GM12891 (cell line): ENCODE measurements around the gene SORT1.

ENCODE experiments used
- DNase-seq: peaks from one replicate; pipeline ENCODE4 v3.0.0; 2011; ENCODE audit warnings: low spot score; ENCODE audit not compliant: insufficient read length
- FAIRE-seq: peaks from 2 replicates; lab custom pipeline; 2011; peaks lifted over from hg19 to GRCh38; lab: Jason Lieb, UNC
- PAX5 ChIP-seq: IDR thresholded peaks from 2 replicates; pipeline ENCODE4 v1.6.1; 2011; ENCODE audit warnings: low read length, moderate library complexity, mild to moderate bottlenecking; ENCODE audit not compliant: insufficient read depth, severe bottlenecking
- POLR2A ChIP-seq: IDR thresholded peaks from 2 replicates; pipeline ENCODE4 v1.6.1; 2011; ENCODE audit warnings: low read depth, low read length, control low read depth
- POLR2AphosphoS5 ChIP-seq: IDR thresholded peaks from 2 replicates; pipeline ENCODE4 v1.6.1; 2011; ENCODE audit warnings: low read depth, low read length, control low read depth
- POU2F2 ChIP-seq: IDR thresholded peaks from 2 replicates; pipeline ENCODE4 v1.6.1; 2011; ENCODE audit warnings: low read depth, mild to moderate bottlenecking, control low read depth, low read length, moderate library complexity
- SPI1 ChIP-seq: IDR thresholded peaks from 2 replicates; pipeline ENCODE4 v1.6.1; 2011; ENCODE audit warnings: low read depth, low read length, control low read depth
- TAF1 ChIP-seq: IDR thresholded peaks from 2 replicates; pipeline ENCODE4 v1.6.1; 2011; ENCODE audit warnings: low read depth, low read length, control low read depth

Gene SORT1

GRCh38 chr1:109369167-109369746 is 28.5 kb downstream of the SORT1 start:
- DNase-seq: no peak
- TF ChIP-seq POLR2A (no peak), PAX5 (no peak), POU2F2 (no peak), TAF1 (no peak), SPI1 (no peak)
- FAIRE-seq: no peak

GRCh38 chr1:109368464-109368863 is 29.3 kb downstream of the SORT1 start:
- FAIRE-seq: no peak

GRCh38 chr1:109367626-109368025 is 30.1 kb downstream of the SORT1 start:
- DNase-seq (no peak), FAIRE-seq (no peak)
- TF ChIP-seq PAX5 (no peak), TAF1 (no peak), POU2F2 (no peak), SPI1 (no peak), POLR2A (no peak), POLR2AphosphoS5 (no peak)

More at GRCh38 chr1:109368464-109368863, 29.3 kb downstream of the SORT1 start:
- DNase-seq: no peak
- no peak for TF ChIP-seq POLR2A
- TF ChIP-seq POU2F2: no peak
- TF ChIP-seq PAX5: no peak
- no peak for TF ChIP-seq SPI1
- TF ChIP-seq TAF1: no peak
- no peak for TF ChIP-seq POLR2AphosphoS5

- DNase-seq: no peak
- no peak for FAIRE-seq
- TF ChIP-seq POLR2AphosphoS5 (no peak), TAF1 (no peak), PAX5 (no peak), POLR2A (no peak), SPI1 (no peak), POU2F2 (no peak)
Observed at GRCh38 chr1:109365642-109366204, 32.0 kb downstream of the SORT1 start.

- FAIRE-seq: no peak
- TF ChIP-seq TAF1: no peak
- TF ChIP-seq SPI1: no peak
- no peak for TF ChIP-seq PAX5
- TF ChIP-seq POU2F2: no peak
- no peak for TF ChIP-seq POLR2AphosphoS5
- no peak for TF ChIP-seq POLR2A
- no peak for DNase-seq
Observed at GRCh38 chr1:109361649-109362048, 36.1 kb downstream of the SORT1 start.

- TF ChIP-seq TAF1: no peak
- no peak for TF ChIP-seq PAX5
- no peak for TF ChIP-seq SPI1
- TF ChIP-seq POU2F2: no peak
- TF ChIP-seq POLR2A: no peak
- TF ChIP-seq POLR2AphosphoS5: no peak
- FAIRE-seq (no peak), DNase-seq (no peak)
Observed at GRCh38 chr1:109361069-109361468, 36.6 kb downstream of the SORT1 start.

- FAIRE-seq (no peak), DNase-seq (no peak)
Observed at GRCh38 chr1:109357616-109358015, 40.1 kb downstream of the SORT1 start.

GRCh38 chr1:109356915-109357314 is 40.8 kb downstream of the SORT1 start:
- no peak for FAIRE-seq
- TF ChIP-seq POU2F2 (no peak), TAF1 (no peak), SPI1 (no peak), PAX5 (no peak), POLR2A (no peak), POLR2AphosphoS5 (no peak)
- DNase-seq: no peak

More at GRCh38 chr1:109357616-109358015, 40.1 kb downstream of the SORT1 start:
- no peak for TF ChIP-seq POLR2A

- FAIRE-seq (no peak), DNase-seq (no peak)
- TF ChIP-seq POLR2A (no peak), TAF1 (no peak), SPI1 (no peak), POU2F2 (no peak), PAX5 (no peak), POLR2AphosphoS5 (no peak)
Observed at GRCh38 chr1:109356505-109356904, 41.2 kb downstream of the SORT1 start.

- no peak for TF ChIP-seq SPI1
- no peak for TF ChIP-seq POLR2A
- no peak for TF ChIP-seq PAX5
- no peak for TF ChIP-seq POU2F2
- no peak for TF ChIP-seq TAF1
- no peak for TF ChIP-seq POLR2AphosphoS5
- no peak for FAIRE-seq
- no peak for DNase-seq
Observed at GRCh38 chr1:109354929-109355328, 42.8 kb downstream of the SORT1 start.
